ENCODE measurements around the gene OR5H1. TPM values are rescaled to one million over a fixed set of nuclear protein-coding genes. Genes with fewer than 3 reads are reported as not detected.
"Not testable (repeated sequence)": the region's sequence is repeated elsewhere in the genome, so short reads cannot be mapped to it uniquely, and the experiment has no call there.

Gene OR5H1
- not detected for total RNA-seq

- Mint-ChIP-seq H3K36me3 (no peaks in the 10 kb centered on the region), H3K27me3 (no peaks in the 10 kb centered on the region), H3K4me1 (ENCODE audit: low read depth in 2 of 2) (no peaks in the 10 kb centered on the region), H3K9me3 (peaks cover 6% of the 10 kb centered on the region), H3K4me3 (no peak within 1 kb of the TSS), H3K27ac (no peak within 1 kb of the TSS)
- DNase-seq (ENCODE audit: low spot score): no peak
- ATAC-seq: no peak
Measured at GRCh38 chr3:98130421-98130820, at the start of gene OR5H1. TSS of gene OR5H1 (plus strand) at chr3:98130721. CDS start at chr3:98132698, 1,977 bp downstream.

DNA sequence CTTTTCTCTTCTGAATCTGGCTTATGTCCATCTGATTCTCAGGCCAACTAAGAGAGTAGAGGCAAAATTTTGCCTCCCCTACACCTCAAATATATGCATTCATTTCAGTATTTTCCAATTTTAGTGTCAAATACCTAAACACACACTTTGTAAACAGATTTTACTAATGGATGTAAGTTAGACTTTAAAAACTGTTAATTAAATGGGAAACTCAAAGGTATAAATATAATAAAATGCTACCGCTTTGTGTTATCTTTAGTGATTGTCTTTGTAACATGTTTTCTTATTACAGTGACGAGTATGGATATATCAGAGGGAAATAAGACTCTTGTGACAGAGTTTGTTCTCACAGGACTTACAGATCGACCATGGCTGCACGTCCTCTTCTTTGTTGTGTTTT lies 43.6 kb upstream of the OR5H1 start, which contains the start of gene OR5AC2:
OR5AC2 (plus strand) TSS at position 301 of the 400 bp plus-strand sequence; CDS start at position 301, 0 bp downstream.
- DNase-seq (ENCODE audit: low spot score) (no peak), ATAC-seq (no peak)
- Mint-ChIP-seq H3K9me3 (peaks cover 2% of the 10 kb centered on the region), H3K27ac (no peak within 1 kb of the TSS), H3K36me3 (peaks cover 1% of the 10 kb centered on the region), H3K4me3 (no peak within 1 kb of the TSS), H3K4me1 (ENCODE audit: low read depth in 2 of 2) (no peaks in the 10 kb centered on the region), H3K27me3 (no peaks in the 10 kb centered on the region)

DNA sequence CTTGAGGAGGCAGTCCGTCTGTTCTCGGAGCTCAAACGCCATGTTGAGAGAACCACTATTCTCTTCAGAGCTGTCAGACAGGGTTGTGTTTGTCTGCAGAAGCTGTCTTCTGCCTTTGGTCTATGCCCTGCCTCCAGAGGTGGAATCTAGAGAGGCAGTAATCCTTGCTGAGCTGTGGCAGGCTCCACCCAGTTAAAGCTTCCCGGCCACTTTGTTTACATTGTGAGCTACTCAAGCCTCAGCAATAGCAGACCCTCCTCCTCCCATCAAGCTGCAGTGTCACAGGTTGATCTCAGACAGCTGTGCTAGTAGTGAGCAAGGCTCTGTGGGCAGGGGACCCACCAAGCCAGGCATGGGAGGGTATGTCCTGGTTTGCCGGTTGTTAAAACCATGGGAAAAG lies 34.6 kb upstream of the OR5H1 start:
- peaks cover 0 to 6% of the 10 kb centered on the region in 2 donors for H3K27me3 Mint-ChIP-seq
- H3K4me3 Mint-ChIP-seq: no peak overlapping the region
- H3K4me1 Mint-ChIP-seq (ENCODE audit: low read depth in 2 of 2): no peaks in the 10 kb centered on the region
- DNase-seq (ENCODE audit: low spot score) (no peak), ATAC-seq (no peak)
- H3K9me3 Mint-ChIP-seq: peaks cover 7% of the 10 kb centered on the region
- peaks cover 4% of the 10 kb centered on the region for H3K36me3 Mint-ChIP-seq
- no peak overlapping the region for H3K27ac Mint-ChIP-seq

DNA sequence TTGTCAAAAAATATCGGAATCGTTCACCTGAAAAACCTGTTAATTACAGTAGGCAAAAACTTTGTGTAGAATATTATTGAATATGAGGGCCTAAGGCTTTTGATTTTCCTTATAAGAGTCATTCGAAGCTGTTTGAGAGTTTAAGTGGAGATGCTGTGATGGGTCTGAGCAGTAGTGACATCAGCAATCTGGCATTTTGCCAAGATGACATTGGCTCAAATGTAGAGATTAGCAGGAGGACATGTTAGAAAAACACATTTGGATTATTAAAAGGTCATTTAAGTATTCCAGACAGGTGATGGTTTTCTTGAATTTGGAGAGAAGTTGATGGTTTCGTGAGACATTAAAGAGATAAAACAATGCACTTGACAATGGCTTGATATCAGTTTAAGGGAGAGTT lies 30.7 kb upstream of the OR5H1 start:
- no peaks in the 10 kb centered on the region for H3K36me3 Mint-ChIP-seq
- H3K27ac Mint-ChIP-seq: no peak overlapping the region
- no peak overlapping the region for H3K4me3 Mint-ChIP-seq
- H3K4me1 Mint-ChIP-seq (ENCODE audit: low read depth in 2 of 2): no peaks in the 10 kb centered on the region
- H3K27me3 Mint-ChIP-seq: peaks cover 0 to 6% of the 10 kb centered on the region in 2 donors
- no peak for ATAC-seq
- DNase-seq (ENCODE audit: low spot score): no peak
- no peaks in the 10 kb centered on the region for H3K9me3 Mint-ChIP-seq

DNA sequence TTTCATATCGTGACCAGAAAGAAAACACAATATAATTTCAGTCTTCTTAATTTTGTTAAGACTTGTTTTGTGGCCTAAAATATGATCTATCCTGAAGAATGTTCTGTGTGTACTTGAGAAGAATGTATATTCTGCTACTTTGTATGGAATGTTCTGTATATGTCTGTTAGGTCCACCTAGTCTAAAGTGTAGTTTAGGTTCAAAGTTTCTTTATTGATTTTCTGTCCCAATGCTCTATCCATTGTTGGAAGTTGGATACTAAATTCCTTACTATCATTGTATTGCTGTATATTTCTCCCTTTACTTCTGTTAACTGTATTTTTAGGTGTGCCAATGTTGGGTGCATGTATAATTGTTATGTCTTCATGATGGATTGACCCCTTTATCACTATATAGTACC lies 22.4 kb upstream of the OR5H1 start:
- DNase-seq (ENCODE audit: low spot score) (no peak), ATAC-seq (no peak)
- Mint-ChIP-seq H3K36me3 (no peaks in the 10 kb centered on the region), H3K27ac (no peak overlapping the region), H3K4me3 (no peak overlapping the region), H3K4me1 (ENCODE audit: low read depth in 2 of 2) (no peaks in the 10 kb centered on the region), H3K27me3 (no peaks in the 10 kb centered on the region), H3K9me3 (peaks cover 8% of the 10 kb centered on the region)

DNA sequence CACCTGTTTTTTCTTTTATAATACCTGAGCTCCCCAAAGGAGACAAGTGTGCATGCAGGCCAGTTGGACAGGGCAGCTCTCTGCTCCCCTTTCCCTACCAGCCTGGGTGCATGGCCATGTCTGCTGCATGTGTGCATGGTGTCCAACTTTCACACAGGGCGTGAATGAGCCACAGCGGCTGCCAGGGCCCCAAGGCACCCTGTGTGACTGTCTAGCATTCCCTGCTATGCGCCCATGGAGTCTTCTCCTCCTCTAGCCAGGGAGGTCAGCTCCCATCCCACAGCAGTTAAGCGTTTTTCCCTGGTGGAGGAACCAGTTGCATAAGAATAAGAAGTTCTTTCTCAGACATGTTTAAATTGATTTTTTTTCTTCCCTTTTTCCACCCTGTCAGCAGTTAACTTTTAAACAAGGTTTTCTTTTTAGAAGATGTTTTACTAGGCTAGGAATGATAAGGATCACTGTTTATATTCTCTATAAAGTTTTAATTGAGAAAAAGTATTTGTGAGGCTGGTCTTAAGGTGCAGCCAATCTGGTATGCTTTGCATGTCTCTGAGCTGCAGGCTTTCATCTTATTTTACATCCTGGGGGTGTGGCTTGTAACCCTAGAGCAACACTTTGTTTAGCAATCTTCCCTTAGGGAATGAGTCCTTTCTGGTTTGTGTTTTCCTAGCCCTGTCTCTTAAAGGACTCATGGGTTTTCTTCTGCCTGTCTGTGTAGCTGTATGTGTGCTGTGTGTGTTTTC lies 20.5 kb upstream of the OR5H1 start:
- H3K4me1 Mint-ChIP-seq (ENCODE audit: low read depth in 2 of 2): no peaks in the 10 kb centered on the region
- ATAC-seq: no peak

GRCh38 chr3:98110550-98110908 lies 20.0 kb upstream of the OR5H1 start:
- Mint-ChIP-seq H3K9me3 (peaks cover 11% of the 10 kb centered on the region), H3K4me3 (no peak overlapping the region)
- no peak for ATAC-seq

More for the DNA sequence above, 20.5 kb upstream of the OR5H1 start:
- Mint-ChIP-seq H3K36me3 (no peaks in the 10 kb centered on the region), H3K4me3 (no peak overlapping the region), H3K9me3 (peaks cover 11% of the 10 kb centered on the region), H3K27ac (no peak overlapping the region), H3K27me3 (no peaks in the 10 kb centered on the region)
- DNase-seq (ENCODE audit: low spot score): no peak

GRCh38 chr3:98114264-98114663 lies 16.3 kb upstream of the OR5H1 start:
- Mint-ChIP-seq H3K4me1 (ENCODE audit: low read depth in 2 of 2) (no peaks in the 10 kb centered on the region), H3K36me3 (no peaks in the 10 kb centered on the region), H3K4me3 (no peak overlapping the region), H3K27me3 (no peaks in the 10 kb centered on the region), H3K9me3 (peaks cover 9% of the 10 kb centered on the region), H3K27ac (no peak overlapping the region)
- ATAC-seq: no peak
- no peak for DNase-seq (ENCODE audit: low spot score)

More at GRCh38 chr3:98110550-98110908, 20.0 kb upstream of the OR5H1 start:
- Mint-ChIP-seq H3K4me1 (ENCODE audit: low read depth in 2 of 2) (no peaks in the 10 kb centered on the region), H3K27me3 (no peaks in the 10 kb centered on the region), H3K27ac (no peak overlapping the region), H3K36me3 (no peaks in the 10 kb centered on the region)
- no peak for DNase-seq (ENCODE audit: low spot score)

GRCh38 chr3:98115717-98116116 lies 14.8 kb upstream of the OR5H1 start:
- ATAC-seq: no peak
- H3K4me3 Mint-ChIP-seq: no peak overlapping the region
- no peaks in the 10 kb centered on the region for H3K36me3 Mint-ChIP-seq
- no peaks in the 10 kb centered on the region for H3K4me1 Mint-ChIP-seq (ENCODE audit: low read depth in 2 of 2)
- no peaks in the 10 kb centered on the region for H3K27me3 Mint-ChIP-seq
- H3K9me3 Mint-ChIP-seq: peaks cover 9% of the 10 kb centered on the region
- no peak for DNase-seq (ENCODE audit: low spot score)
- H3K27ac Mint-ChIP-seq: no peak overlapping the region

DNA sequence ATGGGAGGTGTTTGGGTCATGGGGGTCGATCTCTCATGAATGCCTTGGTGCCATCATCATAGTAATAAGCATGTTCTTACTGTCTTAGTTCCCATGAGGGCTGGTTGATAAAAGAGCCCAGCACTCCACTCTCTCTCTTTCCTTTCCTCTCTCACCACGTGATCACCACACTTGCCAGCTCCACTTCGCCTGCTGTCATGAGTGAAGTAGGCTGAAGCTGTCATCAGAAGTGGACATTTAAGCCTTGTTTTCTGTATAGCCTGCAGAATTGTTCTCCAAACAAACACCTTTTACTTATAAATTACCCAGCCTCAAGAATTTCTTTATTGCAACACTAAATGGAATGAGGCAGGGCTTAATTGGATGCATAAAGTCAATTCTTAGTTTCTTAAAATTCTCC lies 6.1 kb downstream of the OR5H1 start:
- Mint-ChIP-seq H3K4me1 (ENCODE audit: low read depth in 2 of 2) (no peaks in the 10 kb centered on the region), H3K36me3 (no peaks in the 10 kb centered on the region), H3K27ac (no peak overlapping the region), H3K9me3 (peaks cover 4% of the 10 kb centered on the region), H3K27me3 (no peaks in the 10 kb centered on the region), H3K4me3 (no peak overlapping the region)
- DNase-seq (ENCODE audit: low spot score): no peak
- ATAC-seq: no peak

DNA sequence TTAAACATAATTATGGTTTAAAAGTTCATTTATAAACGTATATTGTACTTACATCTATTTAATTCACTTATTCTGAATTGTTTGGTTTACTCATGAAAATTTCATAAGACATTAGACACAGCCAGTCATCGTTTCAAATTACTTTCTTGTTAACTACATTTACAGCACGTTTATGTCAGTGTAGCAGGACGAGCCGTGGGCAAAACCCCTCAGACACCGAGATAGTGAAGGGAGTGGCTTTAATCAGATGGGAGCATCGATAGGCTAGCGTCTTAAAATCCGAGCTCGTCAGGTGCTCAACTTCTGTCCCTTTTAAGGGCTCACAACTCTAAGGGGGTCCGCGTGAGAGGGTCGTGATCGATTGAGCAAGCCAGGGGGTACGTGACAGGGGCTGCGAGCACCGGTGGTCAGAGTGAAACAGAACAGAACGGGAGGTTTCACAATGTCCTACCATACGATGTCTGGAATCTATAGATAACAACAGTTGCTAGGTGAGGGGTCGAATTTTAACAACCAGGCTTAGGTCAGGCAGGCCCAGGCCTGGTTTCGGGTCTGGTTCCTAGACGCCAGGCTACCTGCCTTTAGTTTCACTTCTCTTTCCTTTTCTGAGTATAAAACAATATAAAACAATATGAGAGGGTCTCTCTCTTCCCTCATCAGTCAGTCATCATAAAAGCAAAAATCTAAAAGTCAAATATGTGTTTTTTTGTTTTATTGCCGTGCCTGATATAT lies 7.5 kb downstream of the OR5H1 start:
- H3K9me3 Mint-ChIP-seq; H3K4me3 Mint-ChIP-seq; H3K27ac Mint-ChIP-seq; ATAC-seq; DNase-seq (ENCODE audit: low spot score); H3K27me3 Mint-ChIP-seq; H3K4me1 Mint-ChIP-seq (ENCODE audit: low read depth in 2 of 2); H3K36me3 Mint-ChIP-seq: not testable (repeated sequence)

GRCh38 chr3:98140531-98140930 lies 10.0 kb downstream of the OR5H1 start:
- Mint-ChIP-seq H3K4me3 (no peak overlapping the region), H3K36me3 (no peaks in the 10 kb centered on the region), H3K27ac (no peak overlapping the region), H3K27me3 (no peaks in the 10 kb centered on the region), H3K4me1 (ENCODE audit: low read depth in 2 of 2) (no peaks in the 10 kb centered on the region), H3K9me3 (peaks cover 5% of the 10 kb centered on the region)
- DNase-seq (ENCODE audit: low spot score): no peak
- ATAC-seq: no peak

- Mint-ChIP-seq H3K36me3 (no peaks in the 10 kb centered on the region), H3K27ac (peak within 1 kb of the TSS in 1 of 2 donors; percentile 22), H3K4me1 (ENCODE audit: low read depth in 2 of 2) (no peaks in the 10 kb centered on the region), H3K9me3 (peaks cover 8% of the 10 kb centered on the region), H3K4me3 (no peak within 1 kb of the TSS), H3K27me3 (no peaks in the 10 kb centered on the region)
- DNase-seq (ENCODE audit: low spot score) (no peak), ATAC-seq (no peak)
Measured at GRCh38 chr3:98147179-98147578, 16.7 kb downstream of the OR5H1 start, which contains the start of gene OR5H14. TSS of gene OR5H14 (plus strand) at chr3:98147479. CDS start at chr3:98149386, 1,907 bp downstream.

GRCh38 chr3:98148751-98149150 lies 18.2 kb downstream of the OR5H1 start:
- Mint-ChIP-seq H3K36me3 (no peaks in the 10 kb centered on the region), H3K4me1 (ENCODE audit: low read depth in 2 of 2) (no peaks in the 10 kb centered on the region), H3K27ac (no peak overlapping the region), H3K4me3 (no peak overlapping the region), H3K27me3 (no peaks in the 10 kb centered on the region), H3K9me3 (peaks cover 3% of the 10 kb centered on the region)
- ATAC-seq (no peak), DNase-seq (ENCODE audit: low spot score) (no peak)
